SK-N-MC (cell line): Measurements from ENCODE around the gene MFN2.

Source experiments
- EZH2 ChIP-seq: fragments of 200-600 bp; sonication (generic); IDR thresholded peaks from one replicate; pipeline ENCODE4 v1.6.1; 2017; ENCODE audit warnings: antibody characterized with exemption
- POLR2AphosphoS5 ChIP-seq: IDR thresholded peaks from 2 replicates; pipeline ENCODE4 v1.6.1; 2012; ENCODE audit warnings: mild to moderate bottlenecking, low read depth, low read length, borderline replicate concordance

- no peak for TF ChIP-seq POLR2AphosphoS5
- no peak for TF ChIP-seq EZH2
Observed at GRCh38 chr1:11940260-11940921, 39.9 kb upstream of the MFN2 start.
